ENCODE results near the gene PNMA6A.
"Not testable (repeated sequence)": the region's sequence is repeated elsewhere in the genome, so short reads cannot be mapped to it uniquely, and the experiment has no call there.

PNMA6A gene

GRCh38 chrX:153064061-153064460 lies 8.2 kb upstream of the PNMA6A start:
- H3K9me3 ChIP-seq (replicated peaks in 1 of 2; ENCODE audit: control insufficient read depth in 2 of 2, insufficient read depth in 1 of 2, low read depth in 1 of 2, low read length in 2 of 2), result no peaks in the 10 kb centered on the region
- no peak overlapping the region for H3K4ac ChIP-seq (ENCODE audit: low read length)
- H4K8ac ChIP-seq (ENCODE audit: low read depth, low read length), result no peak overlapping the region
- DNase-seq (ENCODE audit: low spot score), result no peak
- H3K4me3 ChIP-seq (ENCODE audit: low read length in 2 of 2), result no peak overlapping the region
- no peak overlapping the region for H2BK120ac ChIP-seq (ENCODE audit: low read depth, low read length)
- no peak overlapping the region for H3K23ac ChIP-seq (ENCODE audit: low read depth, low read length, poor library complexity)
- H2BK12ac ChIP-seq (ENCODE audit: low read length), result no peak overlapping the region
- H3K18ac ChIP-seq (ENCODE audit: low read length), result no peak overlapping the region
- peaks cover 0 to 5% of the 10 kb centered on the region in 2 donors for H3K4me1 ChIP-seq (ENCODE audit: control insufficient read depth in 2 of 2, insufficient read depth in 1 of 2, low read depth in 1 of 2, low read length in 2 of 2)
- no peak overlapping the region for H2BK15ac ChIP-seq (ENCODE audit: low read length)
- no peak overlapping the region for H3K14ac ChIP-seq (ENCODE audit: low read length)
- no peak overlapping the region for H3K9ac ChIP-seq (ENCODE audit: low read depth, low read length, poor library complexity)
- H2AFZ ChIP-seq (ENCODE audit: low read length), result no peak overlapping the region
- no peaks in the 10 kb centered on the region for H3K79me1 ChIP-seq (ENCODE audit: low read depth, low read length)
- H3K4me2 ChIP-seq (ENCODE audit: insufficient read depth, low read length, poor library complexity, severe bottlenecking), result no peak overlapping the region
- no peak overlapping the region for H2BK5ac ChIP-seq (ENCODE audit: low read length)
- no peak overlapping the region for H2AK5ac ChIP-seq (ENCODE audit: low read depth, low read length)
- H3K27ac ChIP-seq (replicated peaks; ENCODE audit: low read length), result no peak overlapping the region
- H4K91ac ChIP-seq (ENCODE audit: low read depth, low read length, poor library complexity), result no peak overlapping the region
- peaks cover 0 to 24% (median 0%) of the 10 kb centered on the region in 3 experiments for H3K27me3 ChIP-seq (ENCODE audit: control insufficient read depth in 3 of 3, insufficient read depth in 3 of 3, low read depth in 1 of 3, low read length in 3 of 3)
- H3K36me3 ChIP-seq (replicated peaks in 1 of 2; ENCODE audit: control insufficient read depth in 2 of 2, insufficient read depth in 2 of 2, low read length in 2 of 2), result no peaks in the 10 kb centered on the region
- no CpG with 5 or more reads among the region's 2 CpGs for WGBS, 2 donors (ENCODE audit: extremely low coverage in 2 of 2, insufficient read length in 2 of 2, insufficient replicate concordance in 1 of 2)

DNA sequence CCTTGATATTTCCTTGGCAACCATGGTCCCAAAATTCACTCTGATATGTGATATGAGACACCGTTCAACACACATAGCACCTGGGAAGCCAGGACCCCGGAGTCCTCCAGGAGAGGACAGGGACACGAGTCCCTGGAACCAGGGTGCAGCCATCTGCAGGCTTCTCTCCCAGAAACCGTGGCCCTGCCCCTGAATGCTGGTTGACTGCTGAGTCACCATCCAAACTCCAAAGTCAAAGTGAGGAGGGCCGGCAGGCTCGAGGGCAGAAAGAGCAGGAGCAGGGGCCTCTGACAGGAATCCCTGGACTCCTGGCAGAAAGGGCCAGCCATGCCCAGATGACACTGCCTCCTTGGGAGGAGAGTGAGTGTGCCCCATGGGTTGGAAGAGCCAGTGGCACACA lies 6.9 kb upstream of the PNMA6A start:
- Histone ChIP-seq H3K4me3 (ENCODE audit: low read length in 2 of 2) (no peak overlapping the region), H3K23ac (ENCODE audit: low read depth, low read length, poor library complexity) (no peak overlapping the region), H3K14ac (ENCODE audit: low read length) (no peak overlapping the region), H3K27ac (replicated peaks; ENCODE audit: low read length) (no peak overlapping the region), H2BK120ac (ENCODE audit: low read depth, low read length) (no peak overlapping the region), H3K27me3 (ENCODE audit: control insufficient read depth in 3 of 3, insufficient read depth in 3 of 3, low read depth in 1 of 3, low read length in 3 of 3) (peaks cover 0 to 24% (median 0%) of the 10 kb centered on the region in 3 experiments), H3K9me3 (replicated peaks in 1 of 2; ENCODE audit: control insufficient read depth in 2 of 2, insufficient read depth in 1 of 2, low read depth in 1 of 2, low read length in 2 of 2) (no peaks in the 10 kb centered on the region), H4K8ac (ENCODE audit: low read depth, low read length) (no peak overlapping the region), H4K91ac (ENCODE audit: low read depth, low read length, poor library complexity) (no peak overlapping the region), H3K9ac (ENCODE audit: low read depth, low read length, poor library complexity) (no peak overlapping the region), H3K18ac (ENCODE audit: low read length) (no peak overlapping the region), H3K36me3 (replicated peaks in 1 of 2; ENCODE audit: control insufficient read depth in 2 of 2, insufficient read depth in 2 of 2, low read length in 2 of 2) (no peaks in the 10 kb centered on the region), H3K4ac (ENCODE audit: low read length) (no peak overlapping the region), H2AK5ac (ENCODE audit: low read depth, low read length) (no peak overlapping the region), H3K4me2 (ENCODE audit: insufficient read depth, low read length, poor library complexity, severe bottlenecking) (no peak overlapping the region), H2AFZ (ENCODE audit: low read length) (no peak overlapping the region), H2BK5ac (ENCODE audit: low read length) (no peak overlapping the region), H2BK15ac (ENCODE audit: low read length) (no peak overlapping the region), H3K4me1 (ENCODE audit: control insufficient read depth in 2 of 2, insufficient read depth in 1 of 2, low read depth in 1 of 2, low read length in 2 of 2) (peaks cover 0 to 5% of the 10 kb centered on the region in 2 donors), H3K79me1 (ENCODE audit: low read depth, low read length) (no peaks in the 10 kb centered on the region), H2BK12ac (ENCODE audit: low read length) (no peak overlapping the region)
- WGBS, 2 donors (ENCODE audit: extremely low coverage in 2 of 2, insufficient read length in 2 of 2, insufficient replicate concordance in 1 of 2), result no CpG with 5 or more reads among the region's 6 CpGs
- DNase-seq (ENCODE audit: low spot score), result no peak

DNA sequence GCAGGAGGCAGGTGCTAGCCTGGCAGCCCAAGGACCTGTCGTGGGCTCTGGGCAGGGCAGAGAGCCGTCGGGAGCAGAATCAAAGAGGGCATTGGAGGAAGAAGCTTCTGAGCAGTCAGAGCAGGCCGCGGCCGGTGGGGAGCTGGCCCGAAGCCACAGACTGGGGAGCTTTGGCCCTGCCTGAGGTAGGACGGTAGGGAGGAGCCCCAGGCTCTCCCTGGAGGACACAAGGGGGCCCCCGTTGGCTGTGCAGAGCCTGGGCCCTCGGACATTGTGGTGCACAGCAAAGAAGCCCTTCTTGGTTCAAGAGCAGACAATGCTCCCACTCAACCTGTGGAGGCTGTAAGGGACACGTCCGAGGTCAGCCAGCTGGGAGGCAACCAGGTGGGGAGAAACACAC lies 5.9 kb upstream of the PNMA6A start:
- DNase-seq (ENCODE audit: low spot score); H2BK120ac ChIP-seq (ENCODE audit: low read depth, low read length); H3K4me2 ChIP-seq (ENCODE audit: insufficient read depth, low read length, poor library complexity, severe bottlenecking); H3K23ac ChIP-seq (ENCODE audit: low read depth, low read length, poor library complexity); H3K79me1 ChIP-seq (ENCODE audit: low read depth, low read length); H2BK12ac ChIP-seq (ENCODE audit: low read length); H3K4ac ChIP-seq (ENCODE audit: low read length); H3K4me1 ChIP-seq (ENCODE audit: control insufficient read depth in 2 of 2, insufficient read depth in 1 of 2, low read depth in 1 of 2, low read length in 2 of 2); H3K36me3 ChIP-seq (replicated peaks in 1 of 2; ENCODE audit: control insufficient read depth in 2 of 2, insufficient read depth in 2 of 2, low read length in 2 of 2); H2AK5ac ChIP-seq (ENCODE audit: low read depth, low read length); H2BK15ac ChIP-seq (ENCODE audit: low read length); H3K9me3 ChIP-seq (replicated peaks in 1 of 2; ENCODE audit: control insufficient read depth in 2 of 2, insufficient read depth in 1 of 2, low read depth in 1 of 2, low read length in 2 of 2); H3K9ac ChIP-seq (ENCODE audit: low read depth, low read length, poor library complexity); H2AFZ ChIP-seq (ENCODE audit: low read length); H3K27ac ChIP-seq (replicated peaks; ENCODE audit: low read length); H4K8ac ChIP-seq (ENCODE audit: low read depth, low read length); H4K91ac ChIP-seq (ENCODE audit: low read depth, low read length, poor library complexity); H3K18ac ChIP-seq (ENCODE audit: low read length); H3K4me3 ChIP-seq (ENCODE audit: low read length in 2 of 2); H3K14ac ChIP-seq (ENCODE audit: low read length); H2BK5ac ChIP-seq (ENCODE audit: low read length): not testable (repeated sequence)
- peaks cover 0 to 24% (median 0%) of the 10 kb centered on the region in 3 experiments for H3K27me3 ChIP-seq (ENCODE audit: control insufficient read depth in 3 of 3, insufficient read depth in 3 of 3, low read depth in 1 of 3, low read length in 3 of 3)
- no CpG with 5 or more reads among the region's 12 CpGs for WGBS, 2 donors (ENCODE audit: extremely low coverage in 2 of 2, insufficient read length in 2 of 2, insufficient replicate concordance in 1 of 2)

GRCh38 chrX:153073331-153073730 lies 1.1 kb downstream of the PNMA6A start:
- H3K4me2 ChIP-seq (ENCODE audit: insufficient read depth, low read length, poor library complexity, severe bottlenecking); H3K9me3 ChIP-seq (replicated peaks in 1 of 2; ENCODE audit: control insufficient read depth in 2 of 2, insufficient read depth in 1 of 2, low read depth in 1 of 2, low read length in 2 of 2); H3K18ac ChIP-seq (ENCODE audit: low read length); H2BK5ac ChIP-seq (ENCODE audit: low read length); H3K27ac ChIP-seq (replicated peaks; ENCODE audit: low read length); H4K8ac ChIP-seq (ENCODE audit: low read depth, low read length); H3K23ac ChIP-seq (ENCODE audit: low read depth, low read length, poor library complexity); H3K36me3 ChIP-seq (replicated peaks in 1 of 2; ENCODE audit: control insufficient read depth in 2 of 2, insufficient read depth in 2 of 2, low read length in 2 of 2); H3K14ac ChIP-seq (ENCODE audit: low read length); H3K9ac ChIP-seq (ENCODE audit: low read depth, low read length, poor library complexity); H2AFZ ChIP-seq (ENCODE audit: low read length); H3K4me3 ChIP-seq (ENCODE audit: low read length in 2 of 2); H3K79me1 ChIP-seq (ENCODE audit: low read depth, low read length); H2BK12ac ChIP-seq (ENCODE audit: low read length); H3K4me1 ChIP-seq (ENCODE audit: control insufficient read depth in 2 of 2, insufficient read depth in 1 of 2, low read depth in 1 of 2, low read length in 2 of 2); H2BK120ac ChIP-seq (ENCODE audit: low read depth, low read length); H3K4ac ChIP-seq (ENCODE audit: low read length); H2AK5ac ChIP-seq (ENCODE audit: low read depth, low read length); H4K91ac ChIP-seq (ENCODE audit: low read depth, low read length, poor library complexity); DNase-seq (ENCODE audit: low spot score); H2BK15ac ChIP-seq (ENCODE audit: low read length); H3K27me3 ChIP-seq (ENCODE audit: control insufficient read depth in 3 of 3, insufficient read depth in 3 of 3, low read depth in 1 of 3, low read length in 3 of 3): not testable (repeated sequence)
- no CpG with 5 or more reads among the region's 29 CpGs for WGBS, 2 donors (ENCODE audit: extremely low coverage in 2 of 2, insufficient read length in 2 of 2, insufficient replicate concordance in 1 of 2)

All from neuronal stem cell (in vitro differentiated cells).